Activated T-cell treated with anti-CD3 and anti-CD28 coated beads for 24 hours (primary cell): ENCODE measurements around the gene NRROS.
"Not testable (repeated sequence)": the region's sequence is repeated elsewhere in the genome, so short reads cannot be mapped to it uniquely, and the experiment has no call there.

Source experiments
- DNase-seq: peaks from one replicate; pipeline ENCODE4 v3.0.0-alpha.2; 2020; ENCODE audit warnings: low read depth

The NRROS gene

DNA sequence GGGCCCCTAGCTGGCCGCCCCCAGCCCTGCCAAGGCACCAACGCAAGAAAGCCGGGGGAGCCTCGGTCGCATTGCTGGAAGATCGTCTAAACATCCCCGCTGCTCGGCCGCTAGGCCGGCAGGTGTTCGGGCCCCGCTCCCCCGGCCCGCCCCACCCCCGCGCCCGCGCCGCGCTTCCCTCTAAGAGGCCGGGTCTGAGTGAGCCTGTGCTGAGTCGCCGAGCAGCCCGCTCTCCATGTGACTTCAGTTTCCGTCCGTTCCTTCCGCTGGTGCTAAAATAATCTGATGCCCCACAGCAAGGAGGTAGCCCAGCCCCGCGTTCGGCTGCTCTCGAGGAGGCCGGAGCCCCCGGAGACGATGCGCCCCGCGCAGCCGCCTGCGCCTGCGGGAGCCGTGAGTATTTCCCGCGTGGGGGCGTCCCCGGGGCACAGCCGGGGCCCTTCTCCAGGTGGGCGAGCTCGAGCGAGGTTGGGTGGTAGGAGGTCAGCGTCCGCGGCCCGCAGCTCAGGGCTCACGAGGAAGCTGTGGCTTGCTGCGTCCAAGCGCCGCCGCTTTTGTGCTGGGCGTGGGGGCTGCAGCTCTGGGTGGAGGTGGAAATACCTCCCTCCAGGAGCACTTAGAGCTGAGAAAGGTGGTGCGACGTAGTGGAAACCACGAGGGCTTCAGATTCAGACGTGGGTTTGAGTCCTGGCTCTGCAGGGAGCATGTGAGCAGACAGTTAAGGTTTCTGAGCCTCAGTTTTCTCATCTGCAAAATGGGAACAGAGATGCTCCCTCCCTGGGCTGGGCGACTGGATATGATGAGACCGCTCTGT, at the start of gene NRROS:
Gene NRROS, plus strand, starts transcription at position 212 of the 814 bp plus-strand sequence. CDS start 14,846 bp downstream, outside the sequence.
- peak; percentile 60 for DNase-seq

DNA sequence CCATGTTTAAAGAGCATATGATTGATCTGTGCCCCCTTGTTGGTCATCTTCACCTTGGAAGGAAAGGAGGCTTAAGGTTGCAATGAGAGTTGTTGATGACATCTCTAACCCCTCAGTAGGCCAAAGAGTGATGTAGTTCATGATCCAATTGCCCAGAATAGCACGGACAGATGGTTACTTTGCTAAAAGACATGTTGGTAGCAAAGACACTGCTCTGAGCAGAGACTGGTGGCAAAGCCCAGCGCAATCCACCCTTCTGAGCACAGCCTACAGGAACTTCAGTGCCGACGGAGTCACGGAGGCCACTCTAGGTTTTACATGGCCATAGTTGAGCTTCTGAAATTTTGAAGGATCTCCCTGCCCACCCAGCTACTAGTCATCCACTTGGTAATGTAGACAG, 49.2 kb upstream of the NRROS start:
- no peak for DNase-seq

DNA sequence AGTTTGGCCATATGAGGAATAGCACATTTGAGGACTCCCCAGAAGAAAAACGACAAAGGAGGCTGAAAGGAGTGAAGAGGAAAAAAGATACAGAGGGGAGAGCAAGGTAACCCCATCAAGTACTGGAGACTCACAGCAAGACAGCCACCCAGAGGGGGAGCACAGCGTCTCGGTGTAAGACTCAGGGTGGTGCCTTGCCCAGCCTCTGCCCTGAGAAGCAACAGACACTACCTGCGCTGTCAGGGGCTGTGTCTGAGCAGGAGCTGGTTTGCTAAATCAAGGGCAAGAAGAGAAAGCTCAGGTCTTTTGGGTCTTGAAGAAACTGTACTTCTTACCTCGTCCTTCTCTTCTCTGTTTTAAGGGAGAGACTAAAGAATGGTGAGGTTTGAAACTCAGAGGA, 43.1 kb upstream of the NRROS start:
- DNase-seq: no peak

DNA sequence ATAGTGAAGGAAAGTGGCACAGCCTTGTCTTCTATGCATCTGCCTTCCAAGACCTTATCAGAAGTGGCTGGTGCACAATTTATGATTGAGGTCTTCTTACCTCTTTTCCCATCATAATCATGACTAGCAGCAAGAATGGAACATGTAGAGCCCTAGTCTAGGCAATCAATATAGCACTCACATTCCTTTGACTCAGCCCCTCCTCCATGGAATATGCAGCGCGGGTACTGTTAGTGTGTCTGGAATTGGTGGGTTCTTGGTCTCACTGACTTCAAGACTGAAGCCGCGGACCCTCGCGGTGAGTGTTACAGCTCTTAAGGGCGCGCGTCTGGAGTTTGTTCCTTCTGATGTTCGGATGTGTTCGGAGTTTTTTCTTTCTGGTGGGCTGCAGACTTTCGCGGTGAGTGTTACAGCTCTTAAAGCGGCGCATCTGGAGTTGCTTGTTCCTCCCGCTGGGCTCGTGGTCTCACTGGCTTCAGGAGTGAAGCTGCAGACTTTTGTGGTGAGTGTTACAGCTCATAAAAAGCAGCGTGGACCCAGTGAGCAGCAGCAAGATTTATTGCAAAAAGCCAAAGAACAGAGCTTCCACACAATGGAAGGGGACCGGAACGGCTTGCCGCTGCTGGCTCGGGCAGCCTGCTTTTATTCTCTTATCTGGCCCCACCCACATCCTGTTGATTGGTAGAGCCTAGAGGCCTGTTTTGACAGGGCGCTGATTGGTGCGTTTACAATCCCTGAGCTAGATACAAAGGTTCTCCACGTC, 41.3 kb upstream of the NRROS start:
- DNase-seq: peak; percentile 26

DNA sequence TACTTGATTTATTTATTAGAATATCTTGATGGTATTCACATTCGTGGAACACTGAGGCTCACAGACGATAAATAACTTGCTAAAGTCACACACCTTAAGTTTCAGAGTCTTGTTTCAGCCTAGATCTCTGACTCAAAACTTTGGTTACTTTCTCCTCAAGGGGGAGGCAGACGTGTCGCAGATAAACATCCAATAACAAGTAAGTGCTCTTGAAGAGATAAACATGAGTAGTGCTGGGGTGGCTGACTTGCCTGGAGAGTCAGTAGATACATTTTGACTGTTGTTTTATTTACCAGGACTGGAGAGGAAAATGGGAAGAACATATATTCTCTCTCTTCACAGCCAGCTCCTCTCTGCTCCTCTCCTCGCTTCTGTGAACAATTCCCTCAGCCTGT, 39.8 kb upstream of the NRROS start:
- no peak for DNase-seq

DNA sequence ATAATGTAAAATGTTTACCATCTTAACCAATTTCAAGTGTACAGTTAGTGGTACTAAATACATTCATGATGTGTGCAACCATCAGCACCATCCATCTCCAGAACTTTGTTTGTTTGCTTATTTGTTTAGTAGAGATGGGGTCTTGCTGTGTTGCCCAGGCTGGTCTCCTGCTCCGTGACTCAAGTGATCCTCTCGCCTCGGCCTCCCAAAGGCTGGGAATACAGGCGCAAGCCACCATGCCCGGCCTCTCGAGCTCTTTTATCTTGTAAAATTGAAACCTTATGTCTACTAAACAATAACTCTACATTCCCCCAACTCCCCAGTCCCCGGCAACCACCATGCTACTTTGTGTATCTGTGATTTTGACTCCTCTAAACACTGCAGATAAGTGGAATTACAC, 39.1 kb upstream of the NRROS start:
- DNase-seq: no peak

DNA sequence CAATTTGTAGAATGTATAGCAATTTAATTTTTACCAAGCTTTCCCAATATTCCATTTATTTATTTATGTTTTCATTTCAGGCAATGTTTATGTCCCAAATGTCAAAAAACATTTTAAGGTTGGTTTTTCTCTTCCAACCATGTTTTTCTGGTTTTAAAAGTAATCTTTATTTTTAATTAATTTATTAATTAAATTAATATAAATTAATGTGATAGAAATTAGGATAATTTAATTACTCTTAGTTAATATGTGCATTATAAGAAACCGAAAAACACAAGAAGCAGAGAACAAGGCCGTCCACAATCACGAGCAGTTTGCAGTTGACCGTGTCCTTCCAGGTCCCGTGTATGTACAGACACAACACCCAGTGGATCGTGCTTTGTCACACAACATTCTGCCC, 36.8 kb upstream of the NRROS start:
- DNase-seq: no peak

DNA sequence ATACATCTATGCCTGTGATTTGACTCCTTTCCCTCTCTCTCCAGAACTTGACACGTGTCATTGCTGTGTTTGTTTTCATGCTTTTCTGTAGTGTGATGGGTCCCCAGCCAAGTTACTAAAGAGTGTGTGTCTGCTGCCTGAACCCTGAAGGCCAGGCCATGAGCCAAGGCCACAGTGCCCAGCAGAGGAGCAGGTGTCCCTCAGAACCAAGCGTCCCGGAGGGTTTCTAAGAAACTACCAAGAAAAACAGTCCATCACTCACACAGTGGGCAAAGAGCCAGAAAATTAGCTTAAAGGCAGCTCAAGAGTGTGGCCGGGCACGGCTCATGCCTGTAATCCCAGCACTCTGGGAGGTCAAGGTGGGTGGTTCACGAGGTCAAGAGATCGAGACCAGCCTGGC, 35.8 kb upstream of the NRROS start:
- no peak for DNase-seq

DNA sequence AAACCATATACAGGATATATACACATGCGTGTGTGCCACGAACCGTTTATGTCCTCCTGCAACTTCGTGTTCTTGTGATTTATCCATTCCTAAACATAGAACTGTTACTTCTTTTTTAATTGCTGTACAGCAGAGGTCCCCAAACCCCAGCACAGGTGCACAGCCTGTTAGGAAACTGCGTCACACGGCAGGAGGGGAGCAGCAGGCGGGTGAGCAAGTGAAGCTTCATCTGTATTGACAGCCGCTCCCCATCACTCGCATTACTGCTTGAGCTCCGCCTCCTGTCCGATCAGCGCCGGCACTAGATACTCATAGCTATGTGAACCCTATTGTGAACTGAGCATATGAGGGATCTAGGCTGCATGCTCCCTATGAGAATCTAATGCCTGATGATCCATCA, 34.9 kb upstream of the NRROS start:
- DNase-seq: peak; percentile 30

DNA sequence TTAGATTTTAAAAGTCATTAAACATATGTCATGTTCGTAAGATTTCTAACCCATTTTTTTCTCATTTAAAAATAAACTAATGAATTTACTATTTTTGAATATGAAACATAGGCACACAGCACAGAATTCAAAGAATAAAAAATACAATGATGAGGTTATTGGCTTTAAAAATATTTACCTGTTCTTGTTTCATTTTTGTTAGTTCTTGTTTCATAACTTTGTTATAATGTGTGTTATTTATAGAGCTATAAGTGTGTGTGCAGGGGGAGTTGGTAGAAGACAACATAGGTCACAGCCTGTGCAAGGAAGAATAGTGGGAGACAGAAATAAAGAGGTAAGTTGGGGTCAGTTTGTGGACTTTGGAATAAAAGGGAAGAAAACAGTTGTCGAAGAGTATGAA, 30.8 kb upstream of the NRROS start:
- DNase-seq: no peak

DNA sequence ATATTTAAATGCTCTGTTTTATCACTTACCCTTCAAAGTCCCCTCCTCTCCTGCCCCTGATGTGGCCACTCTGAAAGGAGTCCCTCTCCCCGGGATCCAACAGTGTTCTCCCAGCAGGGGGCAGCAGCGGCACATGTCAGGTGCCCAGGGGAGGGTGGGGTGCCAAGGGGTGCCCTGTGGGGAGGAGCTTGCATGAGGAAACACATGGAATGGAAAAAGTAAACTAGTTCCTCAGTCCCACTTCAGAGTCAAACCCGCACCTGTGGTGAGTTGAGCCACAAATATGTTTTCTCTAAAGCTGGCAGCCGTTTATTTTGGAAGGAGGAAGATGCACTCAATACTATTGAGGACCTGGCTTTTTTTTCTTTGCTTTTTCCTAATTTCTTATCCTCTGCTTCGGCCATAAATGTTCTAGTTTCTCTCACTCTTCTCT, 30.1 kb upstream of the NRROS start:
- peak; percentile 92 for DNase-seq

DNA sequence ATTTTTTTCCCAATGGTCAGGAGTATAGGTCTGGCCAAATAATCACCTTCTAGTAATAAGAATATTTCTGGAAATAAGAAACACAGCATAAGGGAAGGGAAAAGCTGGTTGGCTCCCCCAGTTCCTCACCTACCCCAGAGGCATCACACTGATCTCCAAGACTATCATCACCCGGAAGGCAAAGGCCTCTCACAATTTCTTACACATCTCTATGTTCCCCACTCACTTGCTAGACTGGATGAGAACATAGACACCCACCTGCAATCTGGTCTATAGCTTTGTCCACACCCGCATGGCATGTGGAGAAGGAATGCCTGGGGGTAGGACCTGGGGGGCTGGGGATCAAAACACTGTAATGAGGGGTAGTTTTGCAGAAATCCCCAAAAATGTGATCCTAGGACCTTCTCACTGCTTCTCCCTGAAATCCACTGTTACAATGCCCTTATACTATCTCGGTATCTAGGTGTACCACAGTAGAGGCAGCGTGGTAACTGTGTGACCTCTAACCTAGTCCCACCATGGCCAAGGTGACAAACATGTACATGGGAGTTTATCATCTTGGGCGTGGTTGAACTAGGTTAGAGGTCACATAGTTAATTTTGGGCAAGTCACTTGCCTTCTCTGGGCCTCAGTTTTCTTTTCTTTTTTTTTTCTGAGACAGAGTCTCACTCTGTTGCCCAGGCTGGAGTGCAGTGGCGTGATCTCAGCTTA, 29.5 kb upstream of the NRROS start:
- no peak for DNase-seq

DNA sequence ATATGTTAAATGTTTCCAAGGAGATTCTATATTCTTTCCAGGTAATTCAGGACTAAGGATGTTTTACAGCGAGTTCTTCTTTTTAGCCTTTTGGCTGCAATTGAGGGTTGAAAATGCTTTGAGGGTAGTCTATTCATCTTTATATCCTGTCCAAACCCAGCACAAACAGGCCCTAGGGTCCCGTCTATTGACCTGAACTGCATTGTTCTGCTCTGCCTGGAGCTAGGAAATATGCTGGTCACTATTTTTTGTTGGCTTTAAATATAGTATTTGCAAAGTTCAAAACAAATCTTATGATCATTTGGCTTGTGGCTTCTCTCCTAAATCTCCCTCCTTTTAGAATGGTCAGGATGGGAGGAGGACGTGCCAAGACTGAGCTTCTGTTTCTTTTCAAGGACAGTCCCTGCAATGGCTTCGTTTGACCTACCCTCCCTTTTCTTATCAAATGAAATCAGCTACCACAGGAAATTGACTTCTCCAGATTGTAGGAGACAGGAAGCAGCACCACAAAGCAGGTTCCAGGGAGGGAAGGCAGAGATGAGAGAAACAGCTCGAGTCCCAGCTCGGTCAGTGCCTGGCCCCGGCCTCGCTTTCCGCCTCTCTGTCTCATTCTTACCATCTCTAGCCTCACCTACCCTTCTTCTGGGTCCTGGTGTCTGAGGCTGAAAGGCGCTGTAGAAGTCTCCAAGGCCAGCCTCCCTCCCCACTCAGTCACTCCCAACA, 27.6 kb upstream of the NRROS start:
- no peak for DNase-seq

DNA sequence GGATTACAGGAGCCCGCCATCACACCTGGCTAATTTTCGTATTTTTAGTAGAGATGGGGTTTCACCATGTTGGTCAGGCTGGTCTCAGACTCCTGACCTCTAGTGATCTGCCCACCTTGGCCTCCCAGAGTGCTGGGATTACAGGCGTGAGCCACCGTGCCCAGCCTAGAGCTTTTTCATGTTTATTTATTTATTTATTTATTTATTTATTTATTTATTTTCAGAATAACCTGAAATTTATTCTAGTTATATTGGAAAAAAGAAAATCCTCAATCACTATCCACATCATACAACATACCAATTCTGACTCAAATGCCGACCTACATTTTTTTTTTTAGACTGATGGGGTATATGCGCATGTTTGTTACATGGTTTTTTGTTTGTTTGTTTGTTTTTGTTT, 24.3 kb upstream of the NRROS start:
- DNase-seq: not testable (repeated sequence)

DNA sequence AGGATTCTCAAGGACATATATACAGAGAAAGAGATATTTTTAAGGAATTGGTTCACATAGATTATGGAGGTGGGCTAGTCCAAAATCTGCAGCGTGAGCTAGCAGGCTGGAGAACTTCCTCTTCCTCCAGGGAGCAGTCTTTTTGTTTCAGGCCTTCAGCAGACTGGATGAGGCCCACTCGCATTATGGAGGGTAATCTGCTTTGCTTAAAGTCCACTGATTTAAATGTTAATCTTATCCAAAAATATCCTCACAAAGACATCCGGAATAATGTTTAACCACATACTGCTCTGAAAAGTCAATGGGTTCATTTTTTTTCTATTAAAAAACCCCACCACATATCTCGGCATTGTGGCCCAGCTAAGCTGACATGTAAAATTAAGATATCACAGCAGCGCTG, 22.2 kb upstream of the NRROS start:
- no peak for DNase-seq

DNA sequence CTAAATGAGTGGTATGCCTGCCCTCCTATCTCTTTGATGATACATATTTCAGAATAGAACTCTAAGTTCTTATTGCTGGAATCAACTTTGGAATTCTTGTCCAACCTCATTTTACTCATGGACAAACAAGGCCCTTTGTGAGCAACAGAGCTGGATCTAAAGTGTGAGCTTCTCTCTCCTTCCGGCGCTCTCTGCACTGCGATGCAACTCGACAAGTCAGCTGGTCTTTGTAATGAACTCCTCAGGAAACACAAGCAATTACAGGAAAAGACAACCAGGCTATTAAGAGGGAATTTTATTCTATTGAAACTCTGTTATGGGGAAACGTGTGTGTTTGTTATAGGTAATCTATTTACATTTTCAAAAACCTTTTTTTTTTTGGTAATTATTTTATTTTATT, 20.3 kb upstream of the NRROS start:
- no peak for DNase-seq

DNA sequence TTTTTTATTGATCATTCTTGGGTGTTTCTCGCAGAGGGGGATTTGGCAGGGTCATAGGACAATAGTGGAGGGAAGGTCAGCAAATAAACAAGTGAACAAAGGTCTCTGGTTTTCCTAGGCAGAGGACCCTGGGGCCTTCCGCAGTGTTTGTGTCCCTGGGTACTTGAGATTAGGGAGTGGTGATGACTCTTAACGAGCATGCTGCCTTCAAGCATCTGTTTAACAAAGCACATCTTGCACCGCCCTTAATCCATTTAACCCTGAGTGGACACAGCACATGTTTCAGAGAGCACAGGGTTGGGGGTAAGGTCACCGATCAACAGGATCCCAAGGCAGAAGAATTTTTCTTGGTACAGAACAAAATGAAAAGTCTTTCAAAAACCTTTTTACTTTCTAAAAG, 19.9 kb upstream of the NRROS start:
- not testable (repeated sequence) for DNase-seq

DNA sequence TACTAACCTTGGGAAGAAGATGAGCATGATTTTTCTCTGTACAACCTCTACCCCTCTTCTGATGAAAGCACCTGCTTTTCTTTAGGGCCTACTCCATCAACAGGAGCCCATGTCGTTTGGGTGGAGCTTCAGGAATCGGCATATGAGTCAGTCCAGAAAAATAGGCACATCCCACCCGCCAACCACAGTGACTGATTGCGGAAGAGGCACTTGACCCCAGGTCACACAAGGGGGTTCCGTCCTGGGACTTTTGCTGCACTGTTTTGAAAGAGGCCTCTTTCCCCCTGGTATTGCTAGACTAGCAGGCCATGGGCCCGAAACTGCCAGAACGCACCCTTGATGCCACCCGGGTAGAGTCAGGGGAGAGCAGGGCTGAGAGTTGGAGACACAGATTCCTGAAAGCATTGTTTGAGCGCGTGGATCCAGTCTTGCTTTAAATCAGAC, 19.3 kb upstream of the NRROS start:
- no peak for DNase-seq

DNA sequence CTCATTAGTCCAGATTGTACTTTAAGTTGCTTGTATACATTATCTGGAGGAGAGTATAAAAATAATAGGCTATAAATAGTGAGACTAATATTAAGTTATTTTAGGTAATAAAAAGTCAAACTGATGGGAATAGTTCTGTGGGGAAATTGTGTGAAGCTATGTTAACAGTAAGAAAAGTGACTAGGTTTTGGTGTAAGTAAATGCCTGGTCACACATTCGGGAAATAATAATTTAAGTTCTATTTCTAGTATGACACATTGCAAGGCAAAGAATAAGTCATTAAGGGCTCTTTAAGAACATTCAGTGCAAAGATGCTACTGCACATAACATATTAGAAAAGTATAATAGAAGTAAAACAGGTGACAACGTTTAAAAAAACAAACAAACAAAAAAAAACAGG, 18.8 kb upstream of the NRROS start:
- no peak for DNase-seq

DNA sequence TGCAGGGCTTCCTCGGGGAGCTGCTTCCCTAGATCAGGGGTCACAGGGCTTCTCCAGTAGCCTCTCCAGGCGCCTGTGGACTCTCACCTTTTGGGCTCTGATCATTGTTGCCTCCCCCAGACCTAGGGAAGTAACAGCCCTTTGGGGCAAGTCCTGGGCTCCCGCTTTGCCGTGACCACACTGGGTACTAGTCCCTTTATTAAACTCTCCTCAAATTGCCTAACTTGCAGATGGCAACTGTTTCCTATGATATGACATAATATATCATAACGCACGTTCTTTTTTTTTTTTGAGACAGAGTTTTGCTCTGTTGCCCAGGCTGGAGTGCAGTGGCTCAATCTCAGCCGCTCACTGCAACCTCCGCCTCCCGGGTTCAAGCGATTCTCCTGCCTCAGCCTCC, 17.9 kb upstream of the NRROS start:
- DNase-seq: no peak

DNA sequence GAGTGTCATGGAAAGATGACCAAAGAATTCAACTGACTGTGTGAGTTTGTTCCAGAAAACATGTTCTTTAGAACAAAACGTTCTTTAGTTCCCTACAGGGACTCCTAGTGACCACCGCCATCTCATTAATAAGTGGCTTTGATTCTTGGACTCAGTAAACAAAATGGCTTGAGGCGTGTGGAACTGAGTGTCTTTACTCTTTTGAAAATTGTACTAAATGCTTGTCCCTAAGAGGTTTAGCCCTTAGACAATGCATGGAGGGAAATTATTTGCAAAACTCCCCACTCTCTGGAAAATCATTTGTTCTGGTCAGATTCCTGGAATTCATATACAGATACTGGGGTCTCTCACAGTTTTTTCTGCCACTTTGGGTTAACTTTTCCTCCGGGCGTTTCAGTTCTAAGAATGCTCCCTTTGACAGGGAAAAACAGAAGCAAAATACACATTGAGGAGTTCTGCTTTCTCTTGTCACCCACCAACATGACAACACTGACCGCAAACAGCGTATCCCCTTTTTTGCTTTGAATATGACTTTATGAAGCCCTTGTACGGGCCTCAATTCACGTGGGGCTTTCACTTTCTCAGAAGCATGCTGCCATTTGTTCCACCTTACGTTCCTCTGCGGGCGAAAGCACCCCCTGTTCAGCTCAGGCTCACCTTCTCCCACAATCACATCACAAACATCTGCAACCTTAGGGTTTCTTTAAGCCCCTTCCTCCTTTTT, 15.3 kb upstream of the NRROS start:
- no peak for DNase-seq
